Measurements from ENCODE around the gene EMX1.
A peak's percentile ranks its signal among the peaks of the same experiment; 100 is the strongest.

Gene EMX1

GRCh38 chr2:72923833-72924352 lies 6.6 kb downstream of the EMX1 start:
- DNase-seq: peak; percentile 64

GRCh38 chr2:72924353-72925240 lies 7.3 kb downstream of the EMX1 start:
- peak; percentile 71 for DNase-seq

- DNase-seq: peak; percentile 59
Measured at GRCh38 chr2:72925328-72925943, 8.1 kb downstream of the EMX1 start.

GRCh38 chr2:72926368-72926767 lies 9.0 kb downstream of the EMX1 start:
- no peak for DNase-seq

GRCh38 chr2:72926811-72927465 lies 9.6 kb downstream of the EMX1 start:
- no peak for DNase-seq

- DNase-seq: no peak
Measured at GRCh38 chr2:72927619-72928550, 10.6 kb downstream of the EMX1 start.

- no peak for DNase-seq
Measured at GRCh38 chr2:72929010-72929409, 11.7 kb downstream of the EMX1 start.

GRCh38 chr2:72931280-72931910 lies 14.1 kb downstream of the EMX1 start:
- no peak for DNase-seq

- DNase-seq: no peak
Measured at GRCh38 chr2:72932045-72932740, 14.9 kb downstream of the EMX1 start.

GRCh38 chr2:72932805-72933204 lies 15.5 kb downstream of the EMX1 start:
- no peak for DNase-seq

GRCh38 chr2:72933207-72933606 lies 15.9 kb downstream of the EMX1 start:
- no peak for DNase-seq

GRCh38 chr2:72933646-72934151 lies 16.4 kb downstream of the EMX1 start:
- no peak for DNase-seq

- no peak for DNase-seq
Measured at GRCh38 chr2:72934683-72935610, 17.6 kb downstream of the EMX1 start.

GRCh38 chr2:72935611-72935957 lies 18.3 kb downstream of the EMX1 start:
- DNase-seq: no peak

GRCh38 chr2:72936660-72937355 lies 19.5 kb downstream of the EMX1 start:
- DNase-seq: no peak

- DNase-seq: no peak
Measured at GRCh38 chr2:72937356-72937669, 20.0 kb downstream of the EMX1 start.

GRCh38 chr2:72938455-72938854 lies 21.1 kb downstream of the EMX1 start:
- no peak for DNase-seq

GRCh38 chr2:72940361-72940760 lies 23.0 kb downstream of the EMX1 start:
- no peak for DNase-seq

GRCh38 chr2:72940786-72941185 lies 23.5 kb downstream of the EMX1 start:
- DNase-seq: peak; percentile 46
